ENCODE measurements around the gene NEDD9.

NEDD9 gene

GRCh38 chr6:11218538-11219399, 13.7 kb downstream of the NEDD9 start:
- TF ChIP-seq CTCF (IDR thresholded peaks at IDR 0.05; ENCODE audit: low read depth, low read length), result no peak
- DNase-seq (ENCODE audit: low read depth, low spot score), result no peak
- H3K4me3 ChIP-seq (ENCODE audit: low read depth, low read length), result no peak overlapping the region
- in situ Hi-C loops (cut with HindIII; ENCODE audit: low sequenced_read_pairs), result no loop called here

GRCh38 chr6:11218102-11218442, 14.4 kb downstream of the NEDD9 start:
- TF ChIP-seq CTCF (IDR thresholded peaks at IDR 0.05; ENCODE audit: low read depth, low read length), result no peak
- in situ Hi-C loops (cut with HindIII; ENCODE audit: low sequenced_read_pairs), result no loop called here
- DNase-seq (ENCODE audit: low read depth, low spot score), result no peak
- H3K4me3 ChIP-seq (ENCODE audit: low read depth, low read length), result no peak overlapping the region

GRCh38 chr6:11217360-11218101, 14.9 kb downstream of the NEDD9 start:
- in situ Hi-C loops (cut with HindIII; ENCODE audit: low sequenced_read_pairs), result no loop called here
- DNase-seq (ENCODE audit: low read depth, low spot score), result no peak
- H3K4me3 ChIP-seq (ENCODE audit: low read depth, low read length), result no peak overlapping the region
- no peak for TF ChIP-seq CTCF (IDR thresholded peaks at IDR 0.05; ENCODE audit: low read depth, low read length)

GRCh38 chr6:11215773-11216172, 16.7 kb downstream of the NEDD9 start:
- in situ Hi-C loops (cut with HindIII; ENCODE audit: low sequenced_read_pairs), result no loop called here
- no peak overlapping the region for H3K4me3 ChIP-seq (ENCODE audit: low read depth, low read length)

GRCh38 chr6:11214901-11215300, 17.6 kb downstream of the NEDD9 start:
- TF ChIP-seq CTCF (IDR thresholded peaks at IDR 0.05; ENCODE audit: low read depth, low read length), result no peak
- no peak for DNase-seq (ENCODE audit: low read depth, low spot score)
- no peak overlapping the region for H3K4me3 ChIP-seq (ENCODE audit: low read depth, low read length)
- in situ Hi-C loops (cut with HindIII; ENCODE audit: low sequenced_read_pairs), result no loop called here

More at GRCh38 chr6:11215773-11216172, 16.7 kb downstream of the NEDD9 start:
- no peak for TF ChIP-seq CTCF (IDR thresholded peaks at IDR 0.05; ENCODE audit: low read depth, low read length)
- no peak for DNase-seq (ENCODE audit: low read depth, low spot score)

GRCh38 chr6:11214084-11214833, 18.2 kb downstream of the NEDD9 start:
- in situ Hi-C loops (cut with HindIII; ENCODE audit: low sequenced_read_pairs), result no loop called here
- no peak for TF ChIP-seq CTCF (IDR thresholded peaks at IDR 0.05; ENCODE audit: low read depth, low read length)
- DNase-seq (ENCODE audit: low read depth, low spot score), result no peak
- no peak overlapping the region for H3K4me3 ChIP-seq (ENCODE audit: low read depth, low read length)

All from astrocyte of the spinal cord (primary cell).